Measurements from ENCODE around the gene ZDHHC8.
A peak's percentile ranks its signal among the peaks of the same experiment; 100 is the strongest.

Gene ZDHHC8

DNA sequence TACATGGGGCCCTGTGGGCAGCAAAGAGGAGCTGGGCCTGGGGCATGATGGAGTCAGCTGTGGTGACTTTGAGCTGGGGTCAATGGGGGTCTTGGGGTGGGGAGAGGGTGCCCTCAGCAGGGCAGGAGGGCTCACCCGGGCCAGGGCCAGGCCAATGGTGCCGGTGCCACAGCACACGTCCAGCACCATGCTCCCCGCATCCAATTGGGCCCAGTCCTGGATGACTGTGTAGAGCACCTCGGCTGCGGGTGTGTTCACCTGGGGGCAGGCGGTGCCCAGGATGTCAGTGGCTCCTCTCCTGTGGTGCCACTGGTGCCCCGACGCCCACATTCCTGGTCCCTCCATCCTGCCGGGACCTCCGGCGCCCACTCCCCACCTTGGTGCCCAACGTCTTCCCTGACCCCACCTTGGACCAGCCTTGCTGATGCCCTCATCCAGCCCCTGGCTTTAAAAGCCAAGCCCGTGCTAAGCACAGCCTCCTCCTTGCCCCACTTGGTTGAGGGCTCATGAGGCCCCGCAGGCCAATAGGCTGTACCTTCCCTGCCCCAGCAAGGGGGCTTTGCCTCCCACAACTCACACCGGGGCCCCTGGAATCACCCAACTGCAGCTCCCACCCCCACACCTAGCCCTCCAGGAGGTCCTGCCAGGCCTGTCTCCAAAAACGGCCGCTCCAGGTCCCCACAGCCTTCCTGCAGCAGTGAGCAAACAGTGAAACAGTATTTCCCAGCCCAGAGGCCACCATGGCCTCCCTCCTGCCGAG, 17.9 kb upstream of the ZDHHC8 start:
- DNase-seq: no peak

DNA sequence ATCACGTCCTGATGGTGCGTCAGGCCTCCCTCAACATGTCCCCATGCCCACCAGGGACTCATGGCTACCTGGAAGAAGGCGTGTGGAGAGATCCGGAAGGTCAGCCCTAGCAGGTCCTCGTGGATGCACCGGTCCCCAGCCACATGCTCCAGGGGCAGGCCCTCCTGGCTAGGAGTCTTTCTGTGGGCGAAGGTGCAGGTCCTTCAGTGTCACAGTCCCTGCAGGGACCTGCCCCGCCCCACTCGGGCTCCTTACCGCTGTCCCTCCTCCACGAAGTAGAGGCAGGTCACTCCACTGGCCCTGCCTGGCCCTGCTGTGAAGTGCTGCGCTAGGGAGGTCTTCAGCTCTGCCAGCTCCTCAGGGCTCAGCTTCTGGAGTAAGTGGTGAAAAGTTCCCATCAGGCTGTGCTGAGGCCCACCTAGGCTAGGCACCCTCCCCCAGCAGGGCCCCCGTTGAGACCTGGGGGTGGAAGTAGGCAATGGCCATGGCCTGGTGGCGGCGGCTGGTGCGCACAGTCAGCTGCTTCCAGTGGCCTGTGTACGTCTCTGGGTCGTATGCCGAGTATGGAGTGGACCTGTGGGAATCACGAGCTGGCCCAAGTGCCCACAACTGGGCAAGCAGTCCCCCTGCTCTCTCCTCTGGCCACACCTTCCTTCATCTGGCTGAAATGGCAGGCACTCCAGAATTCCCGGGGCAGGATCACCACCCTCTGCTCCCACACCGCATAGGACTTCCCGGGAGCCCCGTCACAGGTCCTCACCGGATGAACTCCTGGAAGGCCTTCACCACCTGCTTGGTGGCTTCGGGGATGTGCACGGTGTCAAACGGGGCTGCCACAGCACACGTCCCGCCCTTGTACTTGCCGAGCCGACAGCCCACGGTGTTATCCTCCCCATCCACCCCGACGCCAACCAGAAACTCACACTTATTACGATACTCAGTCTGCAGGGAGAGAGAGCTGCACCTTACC, 16.8 kb upstream of the ZDHHC8 start:
- DNase-seq: no peak

DNA sequence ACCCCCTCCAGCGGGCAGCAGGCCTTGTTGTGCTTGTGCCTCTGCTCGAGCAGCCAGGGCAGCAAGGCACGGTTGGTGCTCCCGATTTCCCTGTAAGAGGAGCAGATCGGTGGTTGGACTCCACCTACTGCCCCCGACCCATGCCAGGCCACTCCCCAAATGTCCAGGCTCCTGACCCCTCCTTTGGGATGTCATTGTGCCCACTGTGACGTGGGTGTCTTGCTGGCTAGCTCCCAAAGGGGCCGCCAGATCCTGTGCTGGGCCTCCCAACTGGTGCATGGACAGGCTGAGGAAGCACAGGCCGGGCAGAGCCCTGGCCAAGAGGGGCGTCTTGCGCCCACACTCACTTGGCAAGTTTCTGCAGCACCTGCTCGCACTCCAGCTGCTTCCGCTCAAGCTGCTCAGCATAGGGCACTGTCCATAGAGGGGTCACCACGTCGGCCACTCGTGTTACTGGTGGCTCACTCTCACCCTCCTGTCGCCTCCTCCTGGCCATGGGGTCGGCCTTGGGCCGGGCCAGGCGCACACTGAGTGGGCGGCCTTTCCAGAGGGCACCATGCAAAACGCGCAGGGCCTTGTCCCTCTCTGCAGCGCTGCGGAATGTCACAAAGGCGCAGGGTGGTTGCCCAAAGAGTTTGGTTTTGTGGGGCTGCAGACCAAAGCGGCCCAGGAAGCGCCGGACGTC, 15.8 kb upstream of the ZDHHC8 start, which contains the start of gene RANBP1:
Gene RANBP1 (plus strand): TSS at position 414 of the 685 bp plus-strand sequence. CDS start 81 bp downstream, at position 495.
- no peak for DNase-seq

DNA sequence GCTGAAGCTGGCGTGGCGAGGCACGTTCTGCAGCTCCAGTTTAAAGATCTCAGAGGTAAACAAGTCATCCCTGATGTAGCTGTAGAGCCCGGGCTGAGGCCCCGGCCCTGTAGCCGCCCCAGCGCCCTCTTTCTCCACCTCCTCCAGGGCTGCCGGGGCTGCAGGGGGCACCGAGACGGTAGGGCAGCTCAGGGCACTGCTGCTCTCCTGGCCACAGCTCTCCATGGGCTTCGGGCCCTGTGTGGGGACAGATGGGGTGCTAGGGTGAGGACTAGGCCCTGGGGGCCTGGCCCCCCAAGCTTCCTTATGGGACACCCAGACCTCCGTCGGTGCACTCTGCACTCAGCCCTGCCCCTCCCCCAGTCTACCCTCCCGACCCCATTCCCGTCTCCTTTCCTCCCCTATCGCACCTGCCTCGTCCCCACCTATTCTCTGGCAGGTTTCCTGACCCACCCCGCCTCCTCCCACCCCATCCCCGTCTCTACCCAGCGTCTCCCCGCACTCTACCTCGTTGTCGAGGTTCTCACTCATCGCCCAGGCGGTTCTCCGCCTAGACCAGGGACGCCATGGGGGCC, 15.1 kb upstream of the ZDHHC8 start:
- no peak for DNase-seq

DNA sequence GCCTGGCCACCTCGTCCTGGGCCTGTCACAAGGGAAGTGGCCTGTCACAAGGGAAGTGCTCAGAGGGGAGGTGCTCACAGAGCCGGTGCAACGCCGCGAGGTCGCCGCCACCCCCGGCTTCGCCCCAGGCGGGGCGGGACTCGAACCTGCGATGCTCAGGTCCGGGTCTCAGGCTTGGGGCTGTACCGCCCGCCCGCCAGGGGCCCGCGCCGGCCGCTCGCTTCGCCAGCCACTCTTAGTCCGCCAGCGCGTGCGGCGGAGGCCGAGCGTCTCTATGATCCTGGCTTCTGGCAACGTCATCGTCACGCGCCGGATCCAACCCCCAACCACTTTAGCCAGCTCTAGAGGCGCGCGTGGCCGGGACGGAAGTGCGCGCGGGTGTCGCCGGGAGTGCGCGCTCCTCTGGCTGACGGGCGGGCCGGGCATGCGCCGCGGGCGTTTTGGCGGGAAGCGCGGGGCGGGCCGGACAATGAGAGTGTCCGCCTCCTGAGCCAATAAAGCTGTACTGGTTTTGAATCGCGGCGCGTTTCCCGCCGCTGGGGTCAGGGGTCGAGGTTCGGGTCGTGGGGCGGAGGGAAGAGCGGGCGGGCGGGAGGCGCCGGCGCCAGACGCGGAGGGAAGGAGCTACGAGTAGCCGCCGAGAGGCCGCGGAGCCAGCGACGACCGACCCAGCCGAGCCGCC, 14.5 kb upstream of the ZDHHC8 start, which contains the start of gene TRMT2A:
Gene TRMT2A (minus strand): TSS at position 276 of the 682 bp plus-strand sequence. CDS start 320 bp downstream, outside the sequence.
- peak; percentile 82 to 100 (median 96) for DNase-seq

DNA sequence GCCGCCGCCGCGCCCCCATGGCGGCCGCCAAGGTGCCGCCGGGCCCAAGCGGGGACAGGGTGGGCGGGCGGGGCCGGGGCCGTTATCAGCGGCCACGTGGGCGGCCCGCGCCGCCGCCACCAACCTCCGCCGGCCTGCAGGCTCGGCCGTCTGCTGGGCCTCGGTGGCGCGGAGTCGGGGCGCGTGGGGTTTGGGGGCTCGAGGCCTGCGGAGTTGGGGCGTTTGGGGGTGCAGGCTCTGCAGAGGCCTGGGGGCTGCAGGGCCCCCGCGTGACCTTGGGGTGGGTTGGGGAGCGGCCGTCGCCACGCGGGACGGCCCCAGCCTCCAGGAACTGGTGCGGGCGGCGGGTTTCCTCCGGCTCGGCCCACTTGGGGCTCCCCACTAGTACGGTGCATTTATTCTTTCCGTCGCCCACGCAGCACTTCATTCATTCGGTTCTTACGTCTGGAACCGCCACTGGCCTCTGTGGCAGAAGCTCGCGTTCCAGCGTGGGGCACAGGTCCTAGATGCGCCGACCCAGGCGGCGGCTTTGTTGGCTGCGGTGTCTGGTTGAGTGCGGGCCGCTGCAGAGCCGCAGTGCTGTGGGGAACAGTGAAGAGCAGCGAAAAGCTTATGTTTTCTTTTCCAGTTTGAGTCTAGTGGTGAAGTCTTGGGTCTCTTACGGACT, 13.8 kb upstream of the ZDHHC8 start:
- DNase-seq: peak in 3 of 51 donors; percentile 41 to 58 (median 45)

DNA sequence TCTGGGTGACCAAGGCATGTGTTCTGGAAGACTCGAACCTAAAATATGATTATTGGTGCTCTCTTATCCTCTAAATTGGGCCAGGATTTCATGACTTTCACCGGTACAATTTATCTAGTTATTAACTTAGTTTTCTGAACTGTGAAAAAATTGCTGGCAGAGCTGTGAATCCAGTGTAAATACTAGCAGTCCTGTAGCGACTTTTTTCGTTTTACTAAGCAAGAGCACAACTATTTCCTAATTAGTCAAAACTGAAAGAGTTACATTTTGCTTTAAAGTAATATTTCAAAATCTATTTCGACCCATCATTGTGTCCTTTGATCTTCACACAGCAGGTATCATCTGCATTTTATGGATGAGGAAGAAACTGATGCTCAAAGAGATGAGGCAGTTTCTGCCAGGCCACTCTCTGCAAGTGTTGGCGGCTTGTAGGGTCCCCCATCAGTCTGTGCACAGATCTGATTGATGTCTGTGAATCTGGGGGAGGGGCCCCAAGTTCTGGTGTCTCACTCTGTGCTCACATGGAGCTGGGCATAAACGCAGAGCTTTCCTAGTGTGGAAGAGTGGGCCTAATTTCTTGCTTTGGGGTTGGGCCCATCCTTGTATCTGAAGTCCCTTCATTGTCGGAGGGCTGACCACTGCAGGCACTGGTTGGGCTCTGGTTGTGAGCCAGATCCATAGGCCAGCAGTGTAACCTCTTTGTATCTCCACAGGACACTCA, 13.1 kb upstream of the ZDHHC8 start:
- no peak for DNase-seq

DNA sequence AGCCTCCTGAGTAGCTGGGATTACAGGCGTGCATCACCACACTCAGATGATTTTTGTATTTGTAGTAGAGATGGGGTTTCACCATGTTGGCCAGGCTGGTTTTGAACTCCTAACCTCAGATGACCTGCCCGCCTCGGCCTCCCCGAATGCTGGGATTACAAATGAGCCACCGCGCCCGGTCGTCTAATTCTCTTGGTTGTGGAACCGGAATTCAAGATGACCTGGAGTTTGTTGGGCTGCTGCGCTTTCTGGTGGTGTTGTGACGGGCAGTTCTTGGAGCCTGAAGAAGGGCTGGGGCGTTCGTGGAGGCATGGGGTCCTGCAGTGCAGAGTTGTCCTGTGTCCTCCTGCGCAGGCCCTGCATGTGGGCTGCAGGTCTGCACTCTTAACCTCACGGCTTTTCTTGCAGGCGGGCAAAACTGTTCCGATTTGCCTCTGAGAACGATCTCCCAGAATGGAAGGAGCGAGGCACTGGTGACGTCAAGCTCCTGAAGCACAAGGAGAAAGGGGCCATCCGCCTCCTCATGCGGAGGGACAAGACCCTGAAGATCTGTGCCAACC, 9.7 kb upstream of the ZDHHC8 start:
- no peak for DNase-seq

DNA sequence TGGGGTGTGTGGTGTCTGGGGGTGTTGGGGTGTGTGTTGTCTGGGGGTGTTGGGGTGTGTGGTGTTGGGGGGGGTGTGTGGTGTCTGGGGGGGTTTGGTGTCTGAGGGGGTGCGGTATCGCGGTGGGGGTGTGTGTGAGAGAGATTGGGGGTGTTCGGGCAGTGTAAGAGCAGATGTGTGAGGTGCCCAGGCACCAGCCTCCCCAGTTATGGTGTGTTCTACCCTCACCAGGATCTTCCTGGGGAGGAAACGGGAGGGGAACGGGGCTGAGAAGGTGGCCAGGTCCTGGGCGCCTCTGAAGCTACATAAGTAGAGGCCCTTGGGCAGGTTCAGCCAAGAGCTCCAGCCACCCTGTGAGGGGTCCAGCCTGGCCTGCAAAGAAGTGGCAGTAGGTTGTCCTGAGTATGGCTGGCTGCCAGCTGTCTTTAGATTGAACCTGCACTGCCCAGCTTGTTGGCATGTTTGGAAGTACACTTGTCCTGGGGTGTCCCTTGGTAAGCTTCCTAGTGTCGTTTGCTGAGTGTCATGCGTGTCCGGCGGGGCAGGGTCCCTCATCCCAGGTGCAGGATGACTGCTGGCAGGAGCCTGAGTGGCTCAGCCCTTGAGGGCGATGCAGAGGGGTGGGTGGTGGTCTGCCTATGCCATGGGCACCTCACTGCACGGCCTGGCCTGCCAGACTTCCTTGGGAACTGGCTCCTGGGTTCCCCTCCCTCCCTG, 8.1 kb upstream of the ZDHHC8 start:
- DNase-seq: no peak

DNA sequence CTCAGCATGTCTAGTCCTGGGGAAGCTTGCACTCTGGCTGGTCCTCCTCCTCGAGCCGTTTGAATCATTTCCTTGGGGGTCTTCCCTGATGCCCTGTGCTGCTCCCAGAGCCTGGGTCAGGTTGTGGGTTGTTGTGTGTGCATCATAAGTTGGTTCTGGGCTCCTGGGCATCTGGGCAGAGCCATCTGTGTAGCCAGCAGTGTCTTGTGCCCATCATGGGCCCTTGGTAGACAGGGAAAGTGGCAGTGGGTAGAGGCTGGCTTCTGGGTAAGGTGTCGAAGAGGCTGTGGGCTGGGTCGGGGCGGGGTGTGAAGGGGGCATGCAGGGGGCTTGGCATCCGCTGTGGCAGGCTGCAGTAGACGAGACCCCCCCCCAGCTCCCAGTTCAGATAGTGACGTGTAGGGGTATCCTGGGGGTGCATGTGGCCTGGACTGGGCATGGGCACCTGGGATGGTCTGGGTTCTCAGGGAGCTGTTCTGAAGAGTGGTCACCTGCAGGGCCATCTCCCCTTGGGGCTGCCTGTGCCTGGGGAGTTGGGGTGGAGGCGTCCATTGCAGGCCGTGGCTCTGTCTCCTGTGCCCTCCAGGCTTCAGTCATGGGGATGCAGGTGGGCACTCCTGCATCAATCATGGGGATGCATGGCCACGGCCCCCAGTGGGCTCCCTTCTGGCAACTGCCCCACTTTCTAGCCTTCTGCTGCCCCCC, 7.4 kb upstream of the ZDHHC8 start:
- DNase-seq: no peak

DNA sequence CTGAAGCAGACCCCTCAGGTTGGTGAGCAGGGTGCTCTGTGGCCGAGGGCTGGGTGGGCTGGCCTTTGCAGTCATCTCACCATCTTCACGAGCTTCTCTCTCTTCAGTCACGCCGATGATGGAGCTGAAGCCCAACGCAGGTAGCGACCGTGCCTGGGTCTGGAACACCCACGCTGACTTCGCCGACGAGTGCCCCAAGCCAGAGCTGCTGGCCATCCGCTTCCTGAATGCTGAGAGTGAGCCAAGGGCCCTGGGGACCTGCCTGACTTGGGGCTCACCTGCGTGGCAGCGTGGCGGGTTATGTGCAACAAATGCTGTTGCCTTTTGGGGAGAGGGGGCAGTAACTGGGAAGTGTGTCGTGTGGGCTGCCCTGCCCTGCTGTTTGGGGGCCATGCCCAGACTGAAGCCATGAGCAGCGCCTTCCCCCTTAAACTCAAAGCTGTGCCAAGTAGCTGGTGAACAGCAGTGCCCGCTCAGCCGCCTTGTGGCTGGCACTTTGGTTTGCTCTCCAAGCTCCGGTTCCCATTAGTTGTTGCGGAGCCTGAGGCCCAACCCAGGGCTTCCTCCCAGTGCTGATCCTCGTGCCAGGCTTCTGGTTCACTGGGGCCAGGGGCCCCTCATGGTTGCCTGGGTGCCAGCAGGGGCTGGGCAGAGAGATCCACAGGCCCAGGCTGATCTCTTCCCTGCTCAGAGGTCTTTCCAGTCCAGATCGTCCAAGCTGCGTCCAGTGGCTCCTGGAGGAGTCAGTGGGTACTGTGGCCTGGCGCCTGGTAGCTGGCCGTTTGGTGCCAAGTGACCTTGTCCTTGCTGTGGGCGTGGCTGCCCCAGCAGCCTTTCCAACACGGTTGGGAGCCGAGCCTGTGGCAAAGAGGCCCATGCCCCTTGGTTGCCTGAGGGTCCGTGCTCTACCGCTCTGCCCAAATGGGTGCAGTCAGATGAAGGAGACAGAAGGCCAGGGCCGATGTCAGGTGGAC, 6.1 kb upstream of the ZDHHC8 start:
- no peak for DNase-seq

DNA sequence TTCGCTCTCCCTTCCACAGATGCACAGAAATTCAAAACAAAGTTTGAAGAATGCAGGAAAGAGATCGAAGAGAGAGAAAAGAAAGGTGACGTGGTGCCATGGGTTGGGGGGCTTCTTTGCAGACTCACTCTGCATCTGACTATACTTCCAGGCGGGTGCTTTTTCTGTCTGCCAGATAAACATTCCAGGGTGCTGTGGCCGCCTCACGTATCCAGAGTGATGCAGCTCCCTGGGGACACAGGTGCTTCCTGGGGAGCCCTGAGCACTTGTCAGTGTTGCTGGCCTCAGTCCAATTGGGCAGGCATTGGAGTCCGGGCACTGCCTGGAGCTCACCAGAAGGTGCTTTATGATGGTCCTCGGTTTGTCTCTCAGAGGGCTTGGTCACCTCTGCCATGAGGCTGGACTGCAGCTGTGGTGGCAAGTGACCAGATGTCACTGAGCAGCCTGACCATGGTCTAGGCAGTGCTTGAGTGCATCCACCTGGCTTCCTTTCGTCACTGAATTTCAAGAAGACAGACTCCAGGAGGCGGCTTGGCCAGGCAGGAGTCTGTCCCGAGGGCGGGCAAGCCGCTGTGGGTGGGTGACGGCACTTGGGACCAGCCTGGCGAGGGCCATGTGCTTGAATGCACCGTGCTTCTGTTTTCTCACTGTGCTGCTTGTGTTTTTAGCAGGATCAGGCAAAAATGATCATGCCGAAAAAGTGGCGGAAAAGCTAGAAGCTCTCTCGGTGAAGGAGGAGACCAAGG, 5.1 kb upstream of the ZDHHC8 start:
- no peak for DNase-seq

DNA sequence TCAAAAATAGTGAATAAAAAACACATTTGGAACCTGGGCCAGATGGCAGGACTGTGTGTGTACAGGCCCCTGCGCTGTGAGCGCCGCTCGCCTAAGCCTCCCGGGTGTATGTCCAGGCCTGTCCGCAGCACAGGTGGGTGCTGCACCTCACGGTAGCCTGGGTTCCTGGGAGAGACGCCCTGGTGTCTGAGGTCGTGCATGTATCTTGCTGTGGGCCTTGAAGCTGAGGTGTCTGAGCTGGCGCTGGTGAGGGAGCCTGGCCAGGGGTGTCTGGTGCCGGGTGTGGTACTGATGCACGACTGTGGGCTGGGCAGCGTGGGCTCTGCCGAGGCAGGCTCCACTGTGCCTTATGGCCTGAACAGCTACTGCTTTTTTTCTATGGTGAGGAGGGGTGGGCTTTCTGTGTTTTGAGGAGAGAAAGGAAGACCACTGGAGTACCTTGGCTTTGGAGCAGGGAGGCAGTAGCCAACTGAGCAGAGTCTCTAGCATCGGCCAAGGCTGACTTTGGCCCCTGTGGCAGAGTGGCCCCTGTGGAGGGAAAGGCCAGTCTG, 4.2 kb upstream of the ZDHHC8 start:
- no peak for DNase-seq

DNA sequence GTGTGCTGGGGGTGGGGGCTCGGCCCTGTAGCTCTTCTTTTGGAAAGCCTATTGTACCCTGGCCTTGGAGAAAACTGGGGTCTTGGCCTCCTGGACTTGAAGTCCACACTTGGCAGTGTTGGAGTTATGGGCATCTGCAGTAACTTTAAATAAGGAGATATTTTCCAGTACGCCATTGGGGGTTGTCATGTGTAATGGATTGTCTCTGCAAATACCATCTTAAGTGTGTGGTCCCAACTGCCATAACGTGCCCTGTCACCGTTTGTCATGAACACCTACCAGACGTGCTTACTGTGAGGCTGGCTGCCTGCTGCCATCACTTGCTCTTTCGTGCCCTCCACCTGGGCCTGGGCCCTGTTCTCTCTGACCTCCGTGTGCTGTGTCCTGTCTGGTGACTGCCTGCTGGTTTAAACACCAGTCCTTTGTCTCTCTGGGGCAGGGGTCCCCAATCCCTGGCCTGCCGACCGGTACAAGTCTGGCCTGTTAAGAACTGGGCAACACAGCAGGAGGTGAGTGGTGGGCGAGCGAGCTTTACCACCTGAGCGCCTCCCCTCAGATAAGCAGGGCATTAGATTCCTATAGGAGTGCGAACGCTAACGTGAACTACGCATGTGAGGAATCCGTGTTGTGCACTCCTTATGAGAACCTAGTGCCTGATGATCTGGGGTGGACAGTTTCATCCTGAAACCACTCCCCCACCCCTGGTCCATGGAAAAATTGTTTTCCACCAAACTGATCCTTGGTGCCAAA, 3.6 kb upstream of the ZDHHC8 start:
- no peak for DNase-seq

DNA sequence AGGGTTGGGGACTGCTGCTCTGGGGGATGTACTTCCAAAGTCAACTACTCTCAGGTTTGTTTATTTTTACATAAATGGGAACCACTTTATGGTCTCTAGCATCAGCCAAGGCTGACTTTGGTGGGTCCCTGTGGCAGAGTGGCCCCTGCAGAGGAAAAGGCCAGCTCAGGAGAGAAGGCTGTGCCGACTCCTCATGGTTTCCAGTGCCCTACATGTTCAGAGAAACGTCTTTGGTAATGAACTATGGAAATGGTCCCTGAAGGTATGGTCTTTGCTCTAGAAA, 3.0 kb upstream of the ZDHHC8 start:
- DNase-seq: no peak

Measured in hypothalamus (tissue), 51 donors.